ENCODE measurements around the gene LRRC73.
"Not testable (repeated sequence)": the region's sequence is repeated elsewhere in the genome, so short reads cannot be mapped to it uniquely, and the experiment has no call there.

Gene LRRC73

DNA sequence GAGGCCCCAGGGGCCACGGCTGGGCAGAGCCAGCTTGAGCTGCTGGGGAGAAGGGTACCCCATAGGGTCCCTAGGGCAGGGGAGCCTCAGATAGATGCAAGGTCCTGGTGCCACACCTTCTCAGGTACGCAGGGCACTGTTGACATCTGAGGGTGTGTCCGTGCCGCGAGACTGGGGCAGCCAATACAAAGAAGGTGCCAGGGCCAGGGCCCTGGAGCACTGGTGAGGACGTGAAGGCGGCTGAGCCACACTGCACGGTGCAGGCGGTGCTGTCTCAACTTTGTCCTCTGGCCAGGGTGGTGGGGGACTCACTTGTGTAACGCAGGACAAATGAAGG is 649 bp upstream of the LRRC73 start:
- DNase-seq (ENCODE audit: low read depth), result no peak

- DNase-seq (ENCODE audit: low read depth), result peak; percentile 29
Observed at GRCh38 chr6:43509142-43509983, 783 bp downstream of the LRRC73 start.

GRCh38 chr6:43508481-43509141 is 1.5 kb downstream of the LRRC73 start:
- no peak for DNase-seq (ENCODE audit: low read depth)

- peak; percentile 84 for DNase-seq (ENCODE audit: low read depth)
Observed at GRCh38 chr6:43506667-43507471, 3.3 kb downstream of the LRRC73 start.

DNA sequence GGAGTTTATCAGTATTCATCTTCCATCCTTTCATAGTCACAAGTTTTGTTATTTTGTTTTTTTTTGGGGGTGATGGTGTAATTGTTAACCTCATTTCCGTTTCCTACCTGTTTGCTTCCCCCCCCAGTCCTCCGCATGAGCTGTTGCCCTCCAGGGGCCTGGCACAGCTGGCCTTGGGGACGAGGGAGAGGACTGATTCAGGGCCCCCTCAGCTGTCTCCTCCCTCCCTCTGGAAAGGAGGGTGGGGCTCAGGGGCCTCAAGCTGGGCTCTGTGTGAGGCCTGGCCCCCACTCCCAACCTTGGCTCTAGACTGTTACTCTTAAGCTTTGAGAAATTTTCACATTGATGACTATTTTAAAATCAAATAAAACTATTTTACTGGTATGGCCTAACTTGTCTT is 4.0 kb downstream of the LRRC73 start:
- no peak for DNase-seq (ENCODE audit: low read depth)

DNA sequence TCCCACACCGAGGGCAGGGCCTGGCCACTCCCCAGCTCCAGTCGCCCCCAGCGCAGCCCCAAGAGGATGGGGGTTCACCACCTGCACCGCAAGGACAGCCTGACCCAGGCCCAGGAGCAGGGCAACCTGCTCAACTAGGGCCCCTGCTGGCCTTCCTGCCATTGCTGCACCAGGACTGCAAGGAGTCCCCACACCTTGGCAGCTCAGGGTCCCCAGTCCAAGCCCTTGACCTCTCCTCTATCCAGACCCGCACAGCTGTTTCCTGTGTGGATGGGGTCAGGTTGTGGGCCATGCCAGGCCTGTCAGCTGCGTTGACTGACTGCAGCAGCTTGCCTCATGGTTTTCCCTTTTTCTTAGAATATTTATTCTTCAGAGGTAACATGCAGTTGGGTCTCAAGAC is 4.4 kb downstream of the LRRC73 start:
- no peak for DNase-seq (ENCODE audit: low read depth)

- DNase-seq (ENCODE audit: low read depth), result no peak
Observed at GRCh38 chr6:43504756-43505593, 5.2 kb downstream of the LRRC73 start.

DNA sequence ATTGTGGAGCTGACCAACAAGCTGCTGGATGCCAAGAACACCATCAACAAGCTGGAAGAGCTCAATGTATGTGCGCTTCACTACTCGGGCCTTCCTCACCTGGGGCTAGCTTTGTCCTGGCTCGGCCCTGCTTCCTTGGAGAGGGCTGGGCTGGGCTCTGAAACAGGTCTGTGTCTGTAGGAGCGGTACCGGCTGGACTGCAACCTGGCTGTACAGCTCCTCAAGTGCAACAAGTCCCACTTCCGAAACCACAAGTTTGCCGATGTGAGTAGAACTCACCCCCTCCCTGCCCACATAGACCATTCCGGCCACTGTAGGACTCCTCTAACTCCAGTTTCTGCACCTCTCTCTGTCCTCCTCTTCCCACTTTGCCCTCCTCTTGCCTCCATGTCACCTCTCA is 6.7 kb downstream of the LRRC73 start:
- no peak for DNase-seq (ENCODE audit: low read depth)

GRCh38 chr6:43502666-43503065 is 7.5 kb downstream of the LRRC73 start:
- DNase-seq (ENCODE audit: low read depth), result no peak

- no peak for DNase-seq (ENCODE audit: low read depth)
Observed at GRCh38 chr6:43500921-43501320, 9.2 kb downstream of the LRRC73 start.

DNA sequence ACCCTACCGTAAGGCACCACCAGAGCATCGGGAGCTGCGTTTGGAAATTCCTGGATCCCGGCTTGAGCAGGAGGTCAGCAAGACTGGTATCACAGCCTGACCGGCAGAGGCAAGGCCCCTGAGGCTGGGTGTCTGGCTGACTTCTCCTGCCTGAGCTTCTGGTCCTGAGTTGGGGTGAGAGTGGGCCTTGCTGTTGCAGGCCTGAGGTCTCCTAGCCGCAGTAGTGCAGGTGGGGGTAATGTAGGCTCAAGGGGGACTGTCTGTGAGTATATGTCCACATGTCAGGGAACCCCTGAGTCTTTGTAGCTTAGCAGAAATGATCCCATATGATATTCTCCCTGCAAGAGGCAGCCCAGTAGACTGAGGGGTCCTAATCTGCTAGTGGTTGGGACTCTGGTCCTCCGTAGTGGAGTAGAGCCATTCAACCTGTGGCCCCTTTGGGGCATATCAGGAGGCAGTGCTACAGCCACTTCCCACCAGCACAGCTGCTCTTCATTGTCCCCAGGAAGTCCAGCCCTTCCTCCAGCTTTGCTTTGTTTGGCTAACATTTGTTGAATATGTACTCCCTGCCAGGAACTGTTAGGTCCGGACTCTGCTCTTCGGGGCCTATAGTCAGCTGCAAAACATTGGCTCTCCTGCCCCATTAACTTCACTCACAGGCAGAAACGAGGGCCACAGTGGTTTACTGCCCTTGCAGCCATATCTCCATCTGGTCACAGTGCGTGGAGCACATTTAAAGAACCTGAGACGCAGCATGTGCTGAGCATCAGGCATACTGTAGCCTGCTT is 10.9 kb downstream of the LRRC73 start:
- DNase-seq (ENCODE audit: low read depth), result no peak

- DNase-seq (ENCODE audit: low read depth), result not testable (repeated sequence)
Observed at GRCh38 chr6:43498291-43498690, 11.9 kb downstream of the LRRC73 start.

DNA sequence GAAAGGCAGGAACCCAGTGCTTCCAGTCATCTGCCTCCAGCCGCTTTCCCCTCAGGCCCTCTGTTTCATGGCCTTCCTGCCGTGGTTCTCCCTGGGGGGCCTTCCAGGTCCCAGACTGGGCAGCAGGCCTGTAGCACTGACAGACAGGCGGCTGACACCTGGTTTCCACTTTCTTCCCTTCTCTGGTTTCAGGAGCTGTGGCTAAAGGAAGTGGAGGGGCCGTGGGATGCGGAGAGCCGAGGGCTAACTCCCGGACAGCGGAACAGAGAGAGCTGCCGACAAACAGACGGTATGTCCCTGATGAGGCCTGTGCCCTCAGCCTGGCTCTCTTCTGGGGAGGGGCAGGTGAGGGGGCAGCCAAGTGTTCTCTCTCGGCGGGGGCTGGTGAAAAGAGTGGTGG is 12.5 kb downstream of the LRRC73 start:
- no peak for DNase-seq (ENCODE audit: low read depth)

DNA sequence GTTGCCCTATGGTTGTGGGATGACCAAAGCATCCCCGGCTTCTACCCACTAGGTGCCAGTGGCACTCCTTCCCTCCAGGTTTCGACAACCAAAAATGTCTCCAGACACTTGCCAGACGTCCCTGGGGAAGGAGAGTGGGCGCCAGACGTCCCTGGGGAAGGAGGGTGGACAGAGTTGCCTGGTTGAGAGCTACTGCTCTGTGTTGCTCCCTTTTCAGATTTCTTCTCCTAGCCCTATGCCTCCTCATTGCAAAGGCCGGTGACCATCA is 13.1 kb downstream of the LRRC73 start:
- no peak for DNase-seq (ENCODE audit: low read depth)

DNA sequence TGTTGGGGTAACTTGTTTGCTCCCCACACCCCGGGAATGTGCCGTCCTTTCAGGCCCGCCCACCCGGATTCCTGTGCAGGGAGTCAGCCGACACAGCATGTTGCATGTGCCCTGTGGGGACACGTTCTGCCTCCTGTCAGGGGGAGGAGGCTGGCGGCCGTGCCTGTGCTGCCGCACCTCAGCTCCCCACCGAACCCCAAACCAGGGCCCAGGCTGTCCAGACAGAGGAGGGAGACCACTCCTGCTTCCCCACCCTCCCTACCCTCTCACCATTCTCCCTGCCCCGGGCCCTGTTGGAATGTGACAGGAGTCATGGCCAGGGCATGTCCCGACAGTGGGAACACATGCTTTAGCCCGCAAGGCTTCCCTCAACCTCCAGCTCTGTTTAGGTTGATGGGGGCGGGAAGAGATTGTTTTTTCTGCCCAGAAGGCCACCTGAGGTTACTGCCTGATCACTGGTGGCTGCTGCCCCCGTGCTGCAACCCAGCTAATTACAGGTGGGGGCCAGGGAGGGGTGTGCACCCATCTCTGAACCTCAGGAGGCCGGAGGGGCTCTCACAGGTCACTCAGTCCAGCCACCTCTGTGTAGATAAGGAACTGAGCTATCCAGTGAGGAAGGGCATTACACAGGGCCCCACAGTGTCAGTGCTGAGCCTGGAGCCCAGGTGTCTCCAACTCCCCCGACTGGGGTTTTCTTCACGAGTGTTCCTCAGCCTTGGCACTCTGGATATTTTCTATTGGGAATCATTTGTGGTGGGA is 13.6 kb downstream of the LRRC73 start:
- DNase-seq (ENCODE audit: low read depth), result peak; percentile 89

DNA sequence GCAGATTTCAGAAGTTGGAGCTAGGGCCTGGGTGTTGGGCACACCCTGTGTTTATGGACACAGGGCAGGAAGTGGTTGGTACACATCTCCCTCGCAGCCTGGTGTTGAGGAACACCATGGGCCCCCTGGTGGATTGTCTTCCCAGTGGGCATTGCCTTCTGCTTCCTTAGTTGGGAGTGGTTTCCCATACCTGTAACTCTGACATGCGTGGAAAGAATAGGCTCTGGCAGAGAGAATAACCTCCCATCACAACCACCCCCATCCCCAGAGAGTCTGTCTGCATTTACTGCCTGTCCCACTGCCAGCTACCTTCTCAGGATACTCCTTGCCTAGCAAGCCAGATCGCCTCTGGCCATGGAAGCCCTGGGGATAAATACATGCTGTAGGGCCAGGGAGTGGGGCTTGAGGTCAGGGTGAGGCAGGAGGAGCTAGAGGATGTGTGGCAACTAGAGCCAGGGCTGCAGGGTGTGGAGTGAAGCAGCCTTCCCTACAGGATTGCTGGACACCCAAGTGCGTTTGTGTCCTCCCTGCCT is 14.7 kb downstream of the LRRC73 start:
- DNase-seq (ENCODE audit: low read depth), result peak; percentile 77

- no peak for DNase-seq (ENCODE audit: low read depth)
Observed at GRCh38 chr6:43494766-43495165, 15.4 kb downstream of the LRRC73 start.

DNA sequence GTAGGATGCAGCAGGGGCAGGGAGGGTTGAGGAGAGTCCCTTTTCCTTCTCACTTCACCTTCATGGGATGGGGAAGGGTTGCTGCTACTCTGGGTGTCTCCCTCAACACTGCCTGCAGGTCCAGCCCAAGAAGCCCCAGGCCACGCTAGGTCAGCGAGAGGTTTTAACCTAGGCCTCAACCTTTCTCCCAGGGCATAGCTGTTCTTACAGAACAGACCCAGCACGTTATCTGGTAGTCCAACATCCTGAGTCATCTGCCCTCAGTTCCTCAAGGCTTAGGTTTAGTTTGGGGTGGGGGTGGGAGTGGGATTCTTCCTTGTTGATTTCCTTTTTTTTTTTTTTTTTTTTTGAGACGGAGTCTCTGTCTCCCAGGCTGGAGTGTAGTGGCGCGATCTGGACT is 15.8 kb downstream of the LRRC73 start:
- DNase-seq (ENCODE audit: low read depth), result no peak

- no peak for DNase-seq (ENCODE audit: low read depth)
Observed at GRCh38 chr6:43493833-43494232, 16.3 kb downstream of the LRRC73 start.

- no peak for DNase-seq (ENCODE audit: low read depth)
Observed at GRCh38 chr6:43493230-43493629, 16.9 kb downstream of the LRRC73 start.
